ENCODE data around the gene ZNF462.

GRCh38 chr9:106887066-106887465 is 24.1 kb downstream of the ZNF462 start:
- TF ChIP-seq CTCF (IDR thresholded peaks at IDR 0.05) (no peak), POLR2A (IDR thresholded peaks at IDR 0.05) (no peak)
